Measurements from ENCODE around the gene TCOF1.

TCOF1 gene

GRCh38 chr5:150436141-150436680 lies 78.7 kb downstream of the TCOF1 start:
- peak; percentile 81 for DNase-seq

- DNase-seq = no peak
These were observed 81.5 kb downstream of the TCOF1 start for GRCh38 chr5:150438873-150439546.

DNA sequence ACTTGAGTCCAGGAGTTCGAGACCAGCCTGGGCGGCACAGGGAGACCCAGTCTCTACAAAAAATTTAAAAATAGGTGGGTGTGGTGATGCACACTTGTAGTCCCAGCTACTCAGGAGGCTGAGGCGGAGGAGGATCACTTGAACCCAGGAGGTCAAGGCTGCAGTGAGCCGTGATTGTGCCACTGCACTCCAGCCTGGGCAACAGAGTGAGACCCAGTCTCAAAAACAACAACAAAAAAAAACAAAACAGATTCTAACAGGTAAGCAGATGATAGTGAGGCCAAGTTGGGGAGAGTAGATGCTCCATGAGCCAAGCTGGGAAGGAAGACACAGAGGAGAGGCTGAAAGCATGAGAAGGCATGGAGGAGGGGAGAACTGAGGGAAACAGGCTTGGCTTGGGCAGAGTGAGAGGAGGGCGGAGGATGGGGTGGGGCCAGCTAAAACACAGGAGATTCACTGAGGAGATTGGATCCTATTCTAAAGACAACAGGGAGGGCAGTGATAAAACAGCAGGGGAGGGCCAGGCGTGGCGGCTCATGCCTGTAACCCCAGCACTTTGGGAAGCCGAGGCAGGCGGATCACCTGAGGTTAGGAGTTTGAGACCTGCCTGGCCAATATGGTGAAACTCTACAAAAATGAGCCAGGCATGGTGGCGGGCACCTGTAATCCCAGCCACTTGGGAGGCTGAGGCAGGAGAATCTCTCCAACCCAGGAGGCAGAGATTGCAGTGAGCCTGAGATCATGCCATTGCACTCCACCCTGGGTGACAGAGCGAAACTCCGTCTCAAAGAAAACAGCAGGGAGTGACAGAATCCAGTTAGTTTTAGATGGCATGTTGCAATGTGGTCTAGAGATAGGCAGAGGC lies 83.7 kb downstream of the TCOF1 start:
- no peak for DNase-seq

DNA sequence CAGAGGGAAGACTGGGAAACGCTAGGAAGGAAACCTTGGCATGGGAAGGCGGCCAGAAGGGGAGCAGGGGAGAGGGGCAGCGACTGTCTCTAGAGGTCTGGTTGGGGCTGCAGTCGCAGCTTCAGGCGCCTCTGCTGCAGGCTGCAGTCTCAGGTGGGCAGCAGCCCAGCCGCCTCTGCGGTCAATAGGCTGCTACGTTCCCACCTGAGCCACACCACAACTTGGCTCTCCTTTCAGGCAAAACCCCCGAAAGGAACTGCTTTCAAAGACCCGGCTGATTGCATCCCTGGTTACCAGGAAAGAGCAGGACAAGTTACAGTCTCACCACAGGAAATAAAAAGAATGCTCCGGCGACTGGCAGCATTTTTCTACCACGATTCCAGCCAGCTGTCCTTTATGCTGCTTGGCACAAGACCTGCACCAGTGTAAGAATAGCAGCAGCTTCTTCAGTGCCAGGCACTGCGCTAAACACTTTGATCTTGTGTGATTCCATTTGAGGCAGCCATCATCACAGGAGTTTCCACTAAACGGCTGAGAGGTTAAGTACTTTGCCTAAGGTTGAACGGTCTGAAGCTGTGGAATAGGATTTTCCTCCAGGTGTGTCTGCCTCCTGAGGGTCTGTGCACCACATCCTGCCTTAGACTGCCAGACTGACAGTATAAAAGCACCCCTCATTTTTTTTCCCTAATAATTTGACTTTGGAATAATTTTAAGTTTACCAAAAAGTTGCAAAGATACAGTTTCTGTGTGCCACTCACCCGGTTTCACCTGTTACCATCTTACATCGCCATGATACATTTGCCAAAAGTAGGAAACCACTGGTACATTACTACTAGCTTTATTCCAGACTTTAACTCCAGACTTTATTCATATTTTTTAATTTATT lies 84.6 kb downstream of the TCOF1 start:
- DNase-seq = no peak

GRCh38 chr5:150442699-150443080 lies 85.2 kb downstream of the TCOF1 start:
- no peak for DNase-seq

DNA sequence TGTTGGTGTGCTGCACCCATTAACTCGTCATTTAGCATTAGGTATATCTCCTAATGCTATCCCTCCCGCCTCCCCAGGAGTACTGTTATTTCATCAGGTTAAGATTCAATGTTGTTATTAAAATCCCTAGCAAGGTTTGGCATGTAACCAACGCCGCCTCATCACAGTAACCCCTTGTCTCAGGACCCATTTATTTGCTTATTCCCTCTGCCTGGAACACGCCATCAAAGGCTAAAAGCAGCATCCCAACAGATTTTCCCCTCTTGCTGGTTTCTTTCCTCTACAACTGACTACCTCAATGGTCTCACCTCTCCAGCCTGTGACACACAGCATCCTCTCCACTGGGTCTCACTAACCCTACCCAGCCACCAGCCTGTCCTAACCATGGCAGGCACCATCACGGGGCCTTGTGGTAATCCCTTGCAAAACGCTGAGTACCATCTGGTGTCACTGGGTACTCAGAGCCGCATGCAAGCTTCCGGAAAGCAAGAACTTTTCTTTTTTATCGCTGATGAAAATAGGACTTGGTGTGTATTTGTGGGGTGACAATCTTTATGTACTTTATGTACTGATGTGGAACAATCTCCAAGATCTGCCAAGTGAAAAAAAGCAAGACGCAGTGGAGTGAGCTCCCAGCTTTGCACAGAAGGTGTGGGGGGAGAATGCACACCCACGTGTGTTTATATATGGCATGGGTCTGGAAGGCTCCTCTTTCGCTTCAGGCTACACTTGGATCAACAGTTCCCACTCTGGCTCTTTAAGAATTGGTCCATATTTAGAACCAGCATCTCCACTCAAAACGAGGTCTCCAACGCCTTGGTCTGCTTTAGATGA lies 86.0 kb downstream of the TCOF1 start:
- no peak for DNase-seq

DNA sequence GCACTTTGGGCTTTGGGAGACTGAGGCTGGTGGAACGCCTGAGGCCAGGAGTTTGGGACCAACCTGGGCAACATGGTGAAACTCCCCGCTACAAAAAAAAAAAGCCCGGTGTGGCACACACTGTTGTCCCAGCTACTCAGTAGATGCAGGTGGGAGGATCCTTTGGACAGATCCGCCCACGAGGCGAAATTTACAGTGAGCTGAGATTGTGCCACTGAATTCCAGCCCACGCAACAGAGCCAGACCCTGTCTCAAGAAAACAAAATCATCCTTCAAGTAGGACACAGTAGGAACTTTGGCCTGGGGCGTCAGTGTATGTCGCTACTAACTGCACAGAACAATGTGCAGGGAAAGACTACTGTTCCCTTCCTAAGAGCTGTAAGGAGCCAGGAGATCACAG lies 87.3 kb downstream of the TCOF1 start:
- DNase-seq = no peak

GRCh38 chr5:150446088-150446487 lies 88.6 kb downstream of the TCOF1 start:
- DNase-seq = no peak

DNA sequence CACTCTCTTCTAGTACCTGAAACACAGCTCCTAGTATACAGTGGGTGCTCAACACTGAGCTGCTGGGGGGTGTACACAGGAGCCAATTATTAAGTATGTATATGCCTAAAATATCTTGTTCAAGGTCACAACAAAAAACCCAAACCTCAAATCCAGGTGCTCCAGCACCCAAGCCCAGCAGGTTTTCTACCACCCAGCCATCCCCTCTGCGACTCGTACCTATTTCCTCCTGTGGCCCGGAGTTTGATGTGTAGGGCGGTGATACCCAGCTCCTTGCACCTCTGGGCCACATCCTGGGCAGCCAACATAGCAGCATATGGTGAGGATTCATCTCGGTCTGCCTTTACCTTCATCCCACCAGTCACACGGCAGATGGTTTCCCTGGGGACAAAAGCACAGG lies 89.1 kb downstream of the TCOF1 start:
- no peak for DNase-seq

DNA sequence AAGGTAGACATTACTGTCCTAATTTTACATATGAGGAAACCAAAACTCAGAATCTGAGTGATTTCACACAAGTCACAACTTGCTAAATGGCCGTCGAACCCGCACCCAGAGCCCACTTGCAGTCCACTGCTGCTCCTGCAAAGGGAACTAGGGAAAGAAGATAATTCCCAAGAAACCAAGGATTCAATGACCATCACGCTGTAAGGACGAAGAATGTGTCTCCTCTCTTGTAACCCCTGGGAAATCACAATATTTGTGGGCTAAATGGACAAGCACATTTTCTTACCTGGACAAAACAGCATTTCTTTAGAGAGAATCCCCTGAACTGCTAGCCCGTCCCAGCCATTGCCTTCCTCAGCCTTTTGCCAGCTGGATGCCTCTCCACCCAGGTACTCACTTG lies 89.7 kb downstream of the TCOF1 start:
- DNase-seq = no peak

DNA sequence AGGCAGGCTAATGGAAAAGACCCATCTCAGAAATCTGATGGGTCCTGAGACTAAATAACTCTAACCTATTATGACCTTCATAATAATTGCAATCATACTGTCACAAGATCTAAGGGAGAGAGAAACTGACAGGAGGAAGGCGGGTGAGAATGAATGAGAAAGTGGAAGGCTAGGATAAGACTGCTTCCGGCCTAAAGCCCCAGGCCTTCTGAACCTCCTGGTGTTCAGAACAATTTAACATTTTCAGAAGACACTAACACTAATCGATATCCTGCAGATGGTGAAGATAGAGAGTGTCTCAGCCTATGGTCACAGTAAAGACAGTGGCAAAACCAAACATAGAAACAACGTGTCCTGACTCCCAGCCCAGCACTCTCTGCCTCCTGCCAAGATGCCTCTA lies 90.8 kb downstream of the TCOF1 start:
- no peak for DNase-seq

GRCh38 chr5:150448952-150449516 lies 91.5 kb downstream of the TCOF1 start:
- peak; percentile 51 for DNase-seq

Measured in NCI-H2029 (cell line).